ENCODE data around the gene ZNF862. TPM values are rescaled to one million over a fixed set of nuclear protein-coding genes. Genes with fewer than 3 reads are reported as not detected.

Gene ZNF862
- total and polyA plus RNA-seq, 7 experiments from 2014 or later = 9.1 to 112 (median 39.0) TPM

GRCh38 chr7:149846436-149847046, 8.4 kb downstream of the ZNF862 start:
- Histone ChIP-seq H3K4me1 (ENCODE audit: control insufficient read depth in 2 of 2, insufficient read depth in 2 of 2, low read length in 2 of 2) (peaks cover 0 to 49% of the 10 kb centered on the region in 2 donors), H3K27me3 (ENCODE audit: control insufficient read depth in 2 of 2, insufficient read depth in 2 of 2, low read length in 2 of 2) (no peaks in the 10 kb centered on the region), H3K9me3 (ENCODE audit: control insufficient read depth in 2 of 3, low read length in 3 of 3) (no peaks in the 10 kb centered on the region), H3K36me3 (ENCODE audit: control insufficient read depth in 2 of 3, insufficient read depth in 3 of 3, low read length in 3 of 3) (peaks cover 0 to 35% (median 4%) of the 10 kb centered on the region in 3 experiments), H3K27ac (ENCODE audit: low read depth, low read length) (no peak overlapping the region), H3K4me3 (ENCODE audit: low read length) (no peak overlapping the region)
- Mint-ChIP-seq H3K9me3 (no peaks in the 10 kb centered on the region), H3K27ac (peak overlapping the region in 8 of 9 donors; percentile 11 to 81 (median 71)), H3K27me3 (no peaks in the 10 kb centered on the region), H3K4me1 (peaks cover 16 to 83% (median 68%) of the 10 kb centered on the region in 7 donors), H3K4me3 (peak overlapping the region in 2 of 10 donors; percentile 11 to 27), H3K36me3 (peaks cover 4 to 46% (median 16%) of the 10 kb centered on the region in 5 donors)
- intact Hi-C loops (cut with micrococcal nuclease) = no loop called here
- no peak for DNase-seq
- ChIA-PET POLR2A (interaction anchor here (1.0 to 6.5 kb wide), 2 partner anchors 19 to 23 kb away, joined by 3 to 44 read pairs; no protein-coding TSS in a partner anchor), CTCF (interaction anchor here (1.1 kb wide), 1 partner anchor 37 kb away, joined by 4 read pairs; no protein-coding TSS in a partner anchor)
- ATAC-seq = no peak

GRCh38 chr7:149849174-149849573, 11.0 kb downstream of the ZNF862 start:
- H3K36me3 ChIP-seq (ENCODE audit: control insufficient read depth in 2 of 3, insufficient read depth in 3 of 3, low read length in 3 of 3) = peaks cover 0 to 46% (median 4%) of the 10 kb centered on the region in 3 experiments
- DNase-seq (no peak), ATAC-seq (no peak)
- H3K27ac ChIP-seq (ENCODE audit: low read depth, low read length) = no peak overlapping the region
- Mint-ChIP-seq H3K4me3 (no peak overlapping the region), H3K4me1 (peaks cover 12 to 71% (median 54%) of the 10 kb centered on the region in 7 donors), H3K36me3 (peaks cover 6 to 62% (median 19%) of the 10 kb centered on the region in 5 donors), H3K9me3 (no peaks in the 10 kb centered on the region), H3K27ac (peak overlapping the region in 1 of 9 donors; percentile 25), H3K27me3 (no peaks in the 10 kb centered on the region)
- no peaks in the 10 kb centered on the region for H3K27me3 ChIP-seq (ENCODE audit: control insufficient read depth in 2 of 2, insufficient read depth in 2 of 2, low read length in 2 of 2)
- ChIA-PET POLR2A (interaction anchor here (0.6 to 3.8 kb wide), 8 partner anchors 10 to 133 kb away, joined by 3 to 20 read pairs (median 10); partner anchors contain the start of gene ZNF862), CTCF (no interaction called here)
- intact Hi-C loops (cut with micrococcal nuclease) = no loop called here
- peaks cover 0 to 42% of the 10 kb centered on the region in 2 donors for H3K4me1 ChIP-seq (ENCODE audit: control insufficient read depth in 2 of 2, insufficient read depth in 2 of 2, low read length in 2 of 2)
- no peaks in the 10 kb centered on the region for H3K9me3 ChIP-seq (ENCODE audit: control insufficient read depth in 2 of 3, low read length in 3 of 3)
- H3K4me3 ChIP-seq (ENCODE audit: low read length) = no peak overlapping the region

GRCh38 chr7:149850007-149850594, 11.9 kb downstream of the ZNF862 start:
- Mint-ChIP-seq H3K4me1 (peaks cover 19 to 71% (median 54%) of the 10 kb centered on the region in 7 donors), H3K27ac (peak overlapping the region in 4 of 9 donors; percentile 2 to 64 (median 34)), H3K9me3 (no peaks in the 10 kb centered on the region), H3K36me3 (peaks cover 6 to 57% (median 17%) of the 10 kb centered on the region in 5 donors), H3K27me3 (no peaks in the 10 kb centered on the region), H3K4me3 (peak overlapping the region in 8 of 10 donors; percentile 27 to 62 (median 49))
- no peak for DNase-seq
- ChIA-PET POLR2A (interaction anchor here (0.6 to 3.8 kb wide), 8 partner anchors 9 to 25 kb away, joined by 3 to 20 read pairs (median 10); partner anchors contain the start of gene ZNF862), CTCF (interaction anchor here (0.5 to 1.1 kb wide), 2 partner anchors 42 to 1001 kb away, joined by 3 to 4 read pairs; no protein-coding TSS in a partner anchor)
- Histone ChIP-seq H3K27ac (ENCODE audit: low read depth, low read length) (no peak overlapping the region), H3K27me3 (ENCODE audit: control insufficient read depth in 2 of 2, insufficient read depth in 2 of 2, low read length in 2 of 2) (no peaks in the 10 kb centered on the region), H3K4me1 (ENCODE audit: control insufficient read depth in 2 of 2, insufficient read depth in 2 of 2, low read length in 2 of 2) (peaks cover 3 to 43% of the 10 kb centered on the region in 2 donors), H3K9me3 (ENCODE audit: control insufficient read depth in 2 of 3, low read length in 3 of 3) (no peaks in the 10 kb centered on the region), H3K36me3 (ENCODE audit: control insufficient read depth in 2 of 3, insufficient read depth in 3 of 3, low read length in 3 of 3) (peaks cover 0 to 42% (median 4%) of the 10 kb centered on the region in 3 experiments), H3K4me3 (ENCODE audit: low read length) (no peak overlapping the region)
- intact Hi-C loops (cut with micrococcal nuclease) = no loop called here
- no peak for ATAC-seq

GRCh38 chr7:149850716-149851115, 12.5 kb downstream of the ZNF862 start:
- ATAC-seq (no peak), DNase-seq (no peak)
- H3K4me1 Mint-ChIP-seq = peaks cover 23 to 71% (median 54%) of the 10 kb centered on the region in 7 donors
- Histone ChIP-seq H3K36me3 (ENCODE audit: control insufficient read depth in 2 of 3, insufficient read depth in 3 of 3, low read length in 3 of 3) (peaks cover 0 to 40% (median 4%) of the 10 kb centered on the region in 3 experiments), H3K27me3 (ENCODE audit: control insufficient read depth in 2 of 2, insufficient read depth in 2 of 2, low read length in 2 of 2) (no peaks in the 10 kb centered on the region), H3K27ac (ENCODE audit: low read depth, low read length) (no peak overlapping the region), H3K9me3 (ENCODE audit: control insufficient read depth in 2 of 3, low read length in 3 of 3) (no peaks in the 10 kb centered on the region), H3K4me1 (ENCODE audit: control insufficient read depth in 2 of 2, insufficient read depth in 2 of 2, low read length in 2 of 2) (peaks cover 3 to 44% of the 10 kb centered on the region in 2 donors), H3K4me3 (ENCODE audit: low read length) (no peak overlapping the region)
- peaks cover 6 to 53% (median 14%) of the 10 kb centered on the region in 5 donors for H3K36me3 Mint-ChIP-seq
- H3K9me3 Mint-ChIP-seq = no peaks in the 10 kb centered on the region
- H3K27me3 Mint-ChIP-seq = no peaks in the 10 kb centered on the region
- intact Hi-C loops (cut with micrococcal nuclease) = no loop called here
- ChIA-PET CTCF (interaction anchor here (0.5 to 1.1 kb wide), 2 partner anchors 42 to 1000 kb away, joined by 3 to 4 read pairs; no protein-coding TSS in a partner anchor), POLR2A (interaction anchor here (0.7 to 3.8 kb wide), 5 partner anchors 11 to 18 kb away, joined by 3 to 20 read pairs (median 18); partner anchors contain the start of gene ZNF862)
- peak overlapping the region in 2 of 9 donors; percentile 1 to 2 for H3K27ac Mint-ChIP-seq
- peak overlapping the region in 2 of 10 donors; percentile 27 to 38 for H3K4me3 Mint-ChIP-seq

- peaks cover 3 to 46% (median 9%) of the 10 kb centered on the region in 5 donors for H3K36me3 Mint-ChIP-seq
- intact Hi-C loops (cut with micrococcal nuclease) = no loop called here
Observed at GRCh38 chr7:149851449-149851848, 13.3 kb downstream of the ZNF862 start.

GRCh38 chr7:149853157-149853556, 15.0 kb downstream of the ZNF862 start:
- Mint-ChIP-seq H3K36me3 (peaks cover 3 to 39% (median 9%) of the 10 kb centered on the region in 5 donors), H3K27ac (peak overlapping the region in 1 of 9 donors; percentile 53), H3K27me3 (no peaks in the 10 kb centered on the region), H3K4me3 (no peak overlapping the region), H3K9me3 (no peaks in the 10 kb centered on the region), H3K4me1 (peaks cover 41 to 80% (median 62%) of the 10 kb centered on the region in 7 donors)
- intact Hi-C loops (cut with micrococcal nuclease) = no loop called here
- H3K9me3 ChIP-seq (ENCODE audit: control insufficient read depth in 2 of 3, low read length in 3 of 3) = no peaks in the 10 kb centered on the region
- H3K4me1 ChIP-seq (ENCODE audit: control insufficient read depth in 2 of 2, insufficient read depth in 2 of 2, low read length in 2 of 2) = peaks cover 3 to 54% of the 10 kb centered on the region in 2 donors
- ChIA-PET POLR2A (interaction anchor here (1.8 to 2.6 kb wide), 2 partner anchors 9 to 12 kb away, joined by 7 to 18 read pairs; no protein-coding TSS in a partner anchor), CTCF (interaction anchor here (1.6 kb wide), 1 partner anchor 14 kb away, joined by 10 read pairs; the partner anchor contains the start of gene ZNF862)
- ATAC-seq = no peak
- no peaks in the 10 kb centered on the region for H3K27me3 ChIP-seq (ENCODE audit: control insufficient read depth in 2 of 2, insufficient read depth in 2 of 2, low read length in 2 of 2)
- H3K36me3 ChIP-seq (ENCODE audit: control insufficient read depth in 2 of 3, insufficient read depth in 3 of 3, low read length in 3 of 3) = peaks cover 0 to 23% (median 4%) of the 10 kb centered on the region in 3 experiments
- no peak overlapping the region for H3K27ac ChIP-seq (ENCODE audit: low read depth, low read length)
- no peak for DNase-seq
- H3K4me3 ChIP-seq (ENCODE audit: low read length) = no peak overlapping the region

More at GRCh38 chr7:149851449-149851848, 13.3 kb downstream of the ZNF862 start:
- Histone ChIP-seq H3K4me1 (ENCODE audit: control insufficient read depth in 2 of 2, insufficient read depth in 2 of 2, low read length in 2 of 2) (peaks cover 3 to 44% of the 10 kb centered on the region in 2 donors), H3K4me3 (ENCODE audit: low read length) (no peak overlapping the region), H3K27me3 (ENCODE audit: control insufficient read depth in 2 of 2, insufficient read depth in 2 of 2, low read length in 2 of 2) (no peaks in the 10 kb centered on the region), H3K27ac (ENCODE audit: low read depth, low read length) (no peak overlapping the region), H3K9me3 (ENCODE audit: control insufficient read depth in 2 of 3, low read length in 3 of 3) (no peaks in the 10 kb centered on the region), H3K36me3 (ENCODE audit: control insufficient read depth in 2 of 3, insufficient read depth in 3 of 3, low read length in 3 of 3) (peaks cover 0 to 36% (median 4%) of the 10 kb centered on the region in 3 experiments)
- ATAC-seq (no peak), DNase-seq (no peak)
- no peaks in the 10 kb centered on the region for H3K9me3 Mint-ChIP-seq
- H3K27me3 Mint-ChIP-seq = no peaks in the 10 kb centered on the region
- H3K4me1 Mint-ChIP-seq = peaks cover 31 to 71% (median 54%) of the 10 kb centered on the region in 7 donors
- no peak overlapping the region for H3K27ac Mint-ChIP-seq
- CTCF ChIA-PET = no interaction called here
- POLR2A ChIA-PET = interaction anchor here (0.8 to 3.8 kb wide), 3 partner anchors 14 to 17 kb away, joined by 4 to 15 read pairs (median 7); no protein-coding TSS in a partner anchor
- H3K4me3 Mint-ChIP-seq = no peak overlapping the region
